ENCODE data around the gene POU2F3. TPM values are rescaled to one million over a fixed set of nuclear protein-coding genes. Genes with fewer than 3 reads are reported as not detected.

The POU2F3 gene
- not detected for total RNA-seq
- total RNA-seq (2013), result not detected

- H3K4me3 ChIP-seq (ENCODE audit: low read length), result no peak within 1 kb of the TSS
- Mint-ChIP-seq H3K9me3 (no peaks in the 10 kb centered on the region), H3K27ac (no peak within 1 kb of the TSS), H3K27me3 (ENCODE audit: low read depth in 2 of 2) (peaks cover 48 to 52% of the 10 kb centered on the region in 2 donors), H3K36me3 (no peaks in the 10 kb centered on the region), H3K4me3 (no peak within 1 kb of the TSS), H3K4me1 (no peaks in the 10 kb centered on the region)
- no peak for ATAC-seq
- intact Hi-C loops (cut with micrococcal nuclease), result no loop called here
- H3K27me3 ChIP-seq (ENCODE audit: control insufficient read depth, insufficient read depth, low read length), result peaks cover 9% of the 10 kb centered on the region
- H3K4me1 ChIP-seq (ENCODE audit: control insufficient read depth, insufficient read depth, low read length), result no peaks in the 10 kb centered on the region
- no peak for DNase-seq
- no peak within 1 kb of the TSS for H3K27ac ChIP-seq (ENCODE audit: low read length)
- no peaks in the 10 kb centered on the region for H3K36me3 ChIP-seq (ENCODE audit: control insufficient read depth, insufficient read depth, low read length)
- no peak for TF ChIP-seq CTCF (IDR thresholded peaks at IDR 0.05)
- 10% methylated on average over 66 of the region's 66 CpGs for WGBS (ENCODE audit: insufficient coverage)
- H3K9me3 ChIP-seq (ENCODE audit: control insufficient read depth, insufficient read depth, low read length), result no peaks in the 10 kb centered on the region
These were observed at the start of gene POU2F3 for GRCh38 chr11:120239713-120240640. POU2F3 (plus strand) TSS chr11:120240140; CDS start chr11:120240344, 204 bp downstream.

DNA sequence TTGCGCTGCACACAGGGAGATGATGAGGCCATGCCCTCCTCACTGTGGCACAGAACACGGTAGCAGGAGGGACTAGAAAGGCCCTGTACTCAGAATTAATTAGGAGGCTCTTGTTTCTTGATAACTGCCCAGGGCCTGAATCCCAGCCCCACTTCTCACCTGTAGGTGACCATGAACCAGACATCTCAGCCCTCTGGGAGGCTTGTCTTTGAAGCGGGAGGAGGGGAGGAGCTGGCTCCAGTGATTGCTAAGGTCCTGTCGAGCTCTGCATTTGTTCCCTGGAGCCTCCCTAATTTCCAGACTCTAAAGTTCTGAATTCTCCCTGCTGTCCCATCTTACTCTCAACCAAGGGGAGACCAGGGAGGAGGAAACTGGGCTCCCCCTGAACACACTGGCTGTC is 48.9 kb upstream of the POU2F3 start:
- Histone ChIP-seq H3K4me1 (ENCODE audit: control insufficient read depth, insufficient read depth, low read length) (no peaks in the 10 kb centered on the region), H3K27ac (ENCODE audit: low read length) (no peak overlapping the region), H3K27me3 (ENCODE audit: control insufficient read depth, insufficient read depth, low read length) (no peaks in the 10 kb centered on the region), H3K9me3 (ENCODE audit: control insufficient read depth, insufficient read depth, low read length) (no peaks in the 10 kb centered on the region), H3K36me3 (ENCODE audit: control insufficient read depth, insufficient read depth, low read length) (no peaks in the 10 kb centered on the region), H3K4me3 (ENCODE audit: low read length) (no peak overlapping the region)
- Mint-ChIP-seq H3K27ac (no peak overlapping the region), H3K4me1 (peaks cover 0 to 6% of the 10 kb centered on the region in 2 donors), H3K9me3 (no peaks in the 10 kb centered on the region), H3K27me3 (ENCODE audit: low read depth in 2 of 2) (peaks cover 0 to 7% of the 10 kb centered on the region in 2 donors), H3K4me3 (no peak overlapping the region), H3K36me3 (no peaks in the 10 kb centered on the region)
- intact Hi-C loops (cut with micrococcal nuclease), result no loop called here
- WGBS (ENCODE audit: insufficient coverage), result 75% methylated on average over 4 of the region's 4 CpGs
- no peak for ATAC-seq
- TF ChIP-seq CTCF (IDR thresholded peaks at IDR 0.05), result no peak
- no peak for DNase-seq

DNA sequence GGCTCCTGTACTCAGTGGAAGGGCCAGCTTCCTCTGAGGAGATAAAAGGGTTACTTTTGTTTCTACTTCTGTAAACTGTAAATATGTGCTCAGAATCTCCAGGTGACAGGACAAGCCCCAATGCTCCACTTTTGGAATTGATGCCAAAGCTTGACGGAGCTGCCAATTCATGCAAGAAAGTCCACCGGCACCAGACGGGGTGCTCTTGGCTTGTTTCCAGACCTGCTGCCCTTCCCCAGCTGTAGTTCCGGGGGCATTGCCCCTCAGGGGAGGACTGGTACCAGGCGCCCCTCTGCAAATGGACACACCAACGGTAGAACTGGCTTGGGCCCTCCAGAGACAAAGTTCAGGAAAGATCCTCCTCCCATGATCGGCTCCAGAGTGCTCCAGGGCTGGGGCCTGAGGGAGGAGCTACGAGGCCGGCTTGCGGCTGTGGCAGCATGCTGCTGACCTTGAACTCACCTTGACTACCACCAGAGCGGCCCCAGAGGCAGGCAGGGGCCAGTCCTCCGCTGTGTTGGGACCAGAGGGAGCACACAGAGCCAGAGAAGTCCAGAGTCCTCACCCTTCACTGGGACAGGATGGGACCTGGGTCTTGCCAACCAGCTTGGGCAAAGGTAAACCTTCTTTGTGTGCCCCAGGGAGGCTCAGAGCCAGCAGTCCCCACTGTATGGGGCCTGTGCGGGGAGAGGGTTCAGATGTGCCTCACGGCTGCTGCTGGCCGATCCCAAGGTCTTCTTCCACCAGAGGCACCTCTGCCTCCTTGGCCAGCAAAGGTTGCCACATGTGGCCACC is 46.9 kb upstream of the POU2F3 start:
- H3K27ac Mint-ChIP-seq, result no peak overlapping the region
- intact Hi-C loops (cut with micrococcal nuclease), result no loop called here
- DNase-seq (no peak), ATAC-seq (no peak)
- H3K36me3 ChIP-seq (ENCODE audit: control insufficient read depth, insufficient read depth, low read length), result no peaks in the 10 kb centered on the region
- H3K27me3 Mint-ChIP-seq (ENCODE audit: low read depth in 2 of 2), result peaks cover 0 to 4% of the 10 kb centered on the region in 2 donors
- WGBS (ENCODE audit: insufficient coverage), result 87% methylated on average over 15 of the region's 15 CpGs
- no peaks in the 10 kb centered on the region for H3K9me3 Mint-ChIP-seq
- no peak for TF ChIP-seq CTCF (IDR thresholded peaks at IDR 0.05)
- H3K4me1 Mint-ChIP-seq, result no peaks in the 10 kb centered on the region
- H3K4me3 Mint-ChIP-seq, result no peak overlapping the region
- H3K36me3 Mint-ChIP-seq, result no peaks in the 10 kb centered on the region
- no peak overlapping the region for H3K4me3 ChIP-seq (ENCODE audit: low read length)
- no peaks in the 10 kb centered on the region for H3K4me1 ChIP-seq (ENCODE audit: control insufficient read depth, insufficient read depth, low read length)
- H3K27me3 ChIP-seq (ENCODE audit: control insufficient read depth, insufficient read depth, low read length), result no peaks in the 10 kb centered on the region
- H3K27ac ChIP-seq (ENCODE audit: low read length), result no peak overlapping the region
- H3K9me3 ChIP-seq (ENCODE audit: control insufficient read depth, insufficient read depth, low read length), result no peaks in the 10 kb centered on the region

All from natural killer cell (primary cell).